SKM-1 treated with dmso at 0.1 percent for 144 hours (cell line): Measurements from ENCODE around the gene LHFPL2.
"Not testable (repeated sequence)": the region's sequence is repeated elsewhere in the genome, so short reads cannot be mapped to it uniquely, and the experiment has no call there.

Experiments
- DNase-seq: peaks from one replicate; lab custom pipeline; 2025; ENCODE audit not compliant: unreplicated experiment; lab: John Stamatoyannopoulos, UW

The LHFPL2 gene

GRCh38 chr5:78648359-78649210, at the start of gene LHFPL2:
Gene LHFPL2 (minus strand): TSS chr5:78648772. CDS start chr5:78510213, 138,559 bp downstream.
- DNase-seq = no peak

GRCh38 chr5:78696637-78697036, 48.1 kb upstream of the LHFPL2 start:
- no peak for DNase-seq

GRCh38 chr5:78696052-78696451, 47.5 kb upstream of the LHFPL2 start:
- DNase-seq = not testable (repeated sequence)

GRCh38 chr5:78693339-78693738, 44.8 kb upstream of the LHFPL2 start:
- DNase-seq = no peak

- no peak for DNase-seq
Observed at GRCh38 chr5:78691084-78691960, 42.8 kb upstream of the LHFPL2 start.

- no peak for DNase-seq
Observed at GRCh38 chr5:78690253-78690972, 41.8 kb upstream of the LHFPL2 start.

- DNase-seq = no peak
Observed at GRCh38 chr5:78689540-78690252, 41.1 kb upstream of the LHFPL2 start.

- not testable (repeated sequence) for DNase-seq
Observed at GRCh38 chr5:78687514-78687913, 38.9 kb upstream of the LHFPL2 start.

GRCh38 chr5:78683905-78684304, 35.3 kb upstream of the LHFPL2 start:
- not testable (repeated sequence) for DNase-seq

GRCh38 chr5:78679905-78680304, 31.3 kb upstream of the LHFPL2 start:
- DNase-seq = no peak

GRCh38 chr5:78677777-78678668, 29.5 kb upstream of the LHFPL2 start:
- no peak for DNase-seq

- DNase-seq = no peak
Observed at GRCh38 chr5:78675956-78676730, 27.6 kb upstream of the LHFPL2 start.

- not testable (repeated sequence) for DNase-seq
Observed at GRCh38 chr5:78673827-78674226, 25.3 kb upstream of the LHFPL2 start.

GRCh38 chr5:78672154-78672553, 23.6 kb upstream of the LHFPL2 start:
- DNase-seq = no peak

GRCh38 chr5:78671609-78672008, 23.0 kb upstream of the LHFPL2 start:
- no peak for DNase-seq

GRCh38 chr5:78670701-78671269, 22.2 kb upstream of the LHFPL2 start:
- DNase-seq = no peak

GRCh38 chr5:78669331-78669730, 20.8 kb upstream of the LHFPL2 start:
- DNase-seq = no peak

GRCh38 chr5:78667461-78668103, 19.0 kb upstream of the LHFPL2 start:
- no peak for DNase-seq
